Transverse colon (tissue), 3 donors: ENCODE measurements around the gene AWAT1.

Experiments used
- POLR2A ChIP-seq: fragments of 450-650 bp; IDR thresholded peaks from one replicate; pipeline ENCODE4 v1.6.1; 2016; ENCODE audit warnings: antibody characterized with exemption, mild to moderate bottlenecking, moderate library complexity
- TF ChIP-seq, protein P1 (sequence below), 5 experiments: fragments of 200-600 bp in 3 of 5; fragments of 450-650 bp in 2 of 5; sonication (generic) in 3 of 5; IDR thresholded peaks; 1 replicate in 2 of 5; 2 replicates in 3 of 5; pipeline ENCODE4 v1.5.1; 2016 to 2017; ENCODE audit warnings: antibody characterized with exemption in 5 of 5, inconsistent platforms in 3 of 5, mild to moderate bottlenecking in 2 of 5, moderate library complexity in 1 of 5

GRCh38 chrX:70252491-70252890 lies 18.0 kb downstream of the AWAT1 start:
- TF ChIP-seq POLR2A, result no peak
- TF ChIP-seq, protein P1, sequence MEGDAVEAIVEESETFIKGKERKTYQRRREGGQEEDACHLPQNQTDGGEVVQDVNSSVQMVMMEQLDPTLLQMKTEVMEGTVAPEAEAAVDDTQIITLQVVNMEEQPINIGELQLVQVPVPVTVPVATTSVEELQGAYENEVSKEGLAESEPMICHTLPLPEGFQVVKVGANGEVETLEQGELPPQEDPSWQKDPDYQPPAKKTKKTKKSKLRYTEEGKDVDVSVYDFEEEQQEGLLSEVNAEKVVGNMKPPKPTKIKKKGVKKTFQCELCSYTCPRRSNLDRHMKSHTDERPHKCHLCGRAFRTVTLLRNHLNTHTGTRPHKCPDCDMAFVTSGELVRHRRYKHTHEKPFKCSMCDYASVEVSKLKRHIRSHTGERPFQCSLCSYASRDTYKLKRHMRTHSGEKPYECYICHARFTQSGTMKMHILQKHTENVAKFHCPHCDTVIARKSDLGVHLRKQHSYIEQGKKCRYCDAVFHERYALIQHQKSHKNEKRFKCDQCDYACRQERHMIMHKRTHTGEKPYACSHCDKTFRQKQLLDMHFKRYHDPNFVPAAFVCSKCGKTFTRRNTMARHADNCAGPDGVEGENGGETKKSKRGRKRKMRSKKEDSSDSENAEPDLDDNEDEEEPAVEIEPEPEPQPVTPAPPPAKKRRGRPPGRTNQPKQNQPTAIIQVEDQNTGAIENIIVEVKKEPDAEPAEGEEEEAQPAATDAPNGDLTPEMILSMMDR (IDR thresholded peaks at IDR 0.05), result no peak
